Stomach smooth muscle (tissue), 2 donors: Measurements from ENCODE around the gene GLRA2.
"Not testable (repeated sequence)": the region's sequence is repeated elsewhere in the genome, so short reads cannot be mapped to it uniquely, and the experiment has no call there.

Experiments
- H3K27ac ChIP-seq: one replicate; pipeline ENCODE4 v1.7.0; 2013; ENCODE audit warnings: mild to moderate bottlenecking, low read length, inconsistent platforms
- H3K27me3 ChIP-seq, 2 donors: one replicate each; pipeline ENCODE4 v1.7.0; 2013; ENCODE audit warnings: low read length in 2 of 2; ENCODE audit not compliant: insufficient read depth in 2 of 2, control insufficient read depth in 1 of 2
- H3K36me3 ChIP-seq, 2 donors: one replicate each; pipeline ENCODE4 v1.7.0; 2013; ENCODE audit warnings: low read length in 2 of 2; ENCODE audit not compliant: control insufficient read depth in 2 of 2, insufficient read depth in 2 of 2
- H3K4me1 ChIP-seq: one replicate; pipeline ENCODE4 v1.7.0; 2013; ENCODE audit warnings: low read length; ENCODE audit not compliant: control insufficient read depth, insufficient read depth
- H3K4me3 ChIP-seq, 2 donors: one replicate each; pipeline ENCODE4 v1.7.0; 2013; ENCODE audit warnings: low read length in 2 of 2
- H3K9ac ChIP-seq, 2 donors: one replicate each; pipeline ENCODE4 v1.7.0; 2013; ENCODE audit warnings: low read length in 2 of 2, mild to moderate bottlenecking in 1 of 2
- H3K9me3 ChIP-seq, 2 donors: one replicate each; pipeline ENCODE4 v1.7.0; 2013; ENCODE audit warnings: low read length in 2 of 2; ENCODE audit not compliant: control insufficient read depth in 2 of 2
- donor health status: healthy.
- donor health status: Pancreatic carcinoma.

GLRA2 gene

GRCh38 chrX:14590693-14591424 is 61.5 kb downstream of the GLRA2 start:
- no peaks in the 10 kb centered on the region for H3K9me3 ChIP-seq

GRCh38 chrX:14591976-14592375 is 62.6 kb downstream of the GLRA2 start:
- H3K9me3 ChIP-seq, result no peaks in the 10 kb centered on the region
- no peaks in the 10 kb centered on the region for H3K27me3 ChIP-seq
- no peak overlapping the region for H3K9ac ChIP-seq
- no peaks in the 10 kb centered on the region for H3K4me1 ChIP-seq
- no peak overlapping the region for H3K4me3 ChIP-seq
- H3K36me3 ChIP-seq, result no peaks in the 10 kb centered on the region
- H3K27ac ChIP-seq, result no peak overlapping the region

More at GRCh38 chrX:14590693-14591424, 61.5 kb downstream of the GLRA2 start:
- no peak overlapping the region for H3K4me3 ChIP-seq
- H3K4me1 ChIP-seq, result no peaks in the 10 kb centered on the region
- H3K27ac ChIP-seq, result no peak overlapping the region
- H3K36me3 ChIP-seq, result no peaks in the 10 kb centered on the region
- H3K27me3 ChIP-seq, result no peaks in the 10 kb centered on the region
- no peak overlapping the region for H3K9ac ChIP-seq

- Histone ChIP-seq H3K9ac (no peak overlapping the region), H3K9me3 (no peaks in the 10 kb centered on the region), H3K4me1 (no peaks in the 10 kb centered on the region), H3K4me3 (no peak overlapping the region), H3K27me3 (no peaks in the 10 kb centered on the region), H3K27ac (no peak overlapping the region), H3K36me3 (no peaks in the 10 kb centered on the region)
Measured at GRCh38 chrX:14594521-14594920, 65.2 kb downstream of the GLRA2 start.

- Histone ChIP-seq H3K27ac (no peak overlapping the region), H3K9me3 (no peaks in the 10 kb centered on the region), H3K4me3 (no peak overlapping the region)
Measured at GRCh38 chrX:14598330-14598729, 69.0 kb downstream of the GLRA2 start.

GRCh38 chrX:14607446-14607985 is 78.2 kb downstream of the GLRA2 start:
- no peaks in the 10 kb centered on the region for H3K4me1 ChIP-seq
- H3K36me3 ChIP-seq, result no peaks in the 10 kb centered on the region
- no peak overlapping the region for H3K4me3 ChIP-seq
- no peaks in the 10 kb centered on the region for H3K9me3 ChIP-seq
- no peaks in the 10 kb centered on the region for H3K27me3 ChIP-seq
- H3K9ac ChIP-seq, result no peak overlapping the region
- H3K27ac ChIP-seq, result no peak overlapping the region

More at GRCh38 chrX:14598330-14598729, 69.0 kb downstream of the GLRA2 start:
- Histone ChIP-seq H3K36me3 (no peaks in the 10 kb centered on the region), H3K27me3 (no peaks in the 10 kb centered on the region), H3K4me1 (no peaks in the 10 kb centered on the region), H3K9ac (no peak overlapping the region)

GRCh38 chrX:14612450-14612849 is 83.1 kb downstream of the GLRA2 start:
- H3K4me3 ChIP-seq, H3K4me1 ChIP-seq, H3K36me3 ChIP-seq, H3K27me3 ChIP-seq, H3K27ac ChIP-seq, H3K9ac ChIP-seq, H3K9me3 ChIP-seq: not testable (repeated sequence)

GRCh38 chrX:14616301-14616700 is 87.0 kb downstream of the GLRA2 start:
- H3K27me3 ChIP-seq, result no peaks in the 10 kb centered on the region
- H3K27ac ChIP-seq, result no peak overlapping the region
- H3K4me3 ChIP-seq, result no peak overlapping the region
- no peaks in the 10 kb centered on the region for H3K4me1 ChIP-seq
- H3K9me3 ChIP-seq, result no peaks in the 10 kb centered on the region
- no peaks in the 10 kb centered on the region for H3K36me3 ChIP-seq
- no peak overlapping the region for H3K9ac ChIP-seq

- H3K4me3 ChIP-seq, result no peak overlapping the region
- H3K27ac ChIP-seq, result no peak overlapping the region
Measured at GRCh38 chrX:14616836-14617235, 87.5 kb downstream of the GLRA2 start.

GRCh38 chrX:14618177-14618965 is 89.0 kb downstream of the GLRA2 start:
- Histone ChIP-seq H3K36me3 (no peaks in the 10 kb centered on the region), H3K9me3 (no peaks in the 10 kb centered on the region), H3K9ac (no peak overlapping the region), H3K27ac (no peak overlapping the region), H3K27me3 (no peaks in the 10 kb centered on the region), H3K4me1 (no peaks in the 10 kb centered on the region), H3K4me3 (no peak overlapping the region)

More at GRCh38 chrX:14616836-14617235, 87.5 kb downstream of the GLRA2 start:
- Histone ChIP-seq H3K36me3 (no peaks in the 10 kb centered on the region), H3K27me3 (no peaks in the 10 kb centered on the region), H3K9me3 (no peaks in the 10 kb centered on the region), H3K9ac (no peak overlapping the region), H3K4me1 (no peaks in the 10 kb centered on the region)

- Histone ChIP-seq H3K27me3 (no peaks in the 10 kb centered on the region), H3K9me3 (no peaks in the 10 kb centered on the region), H3K27ac (no peak overlapping the region), H3K9ac (no peak overlapping the region), H3K4me3 (no peak overlapping the region), H3K4me1 (no peaks in the 10 kb centered on the region), H3K36me3 (no peaks in the 10 kb centered on the region)
Measured at GRCh38 chrX:14630733-14631132, 101.4 kb downstream of the GLRA2 start.
